Immature natural killer cell (primary cell): ENCODE data around the gene PPP1R12C. TPM values are rescaled to one million over a fixed set of nuclear protein-coding genes. Genes with fewer than 3 reads are reported as not detected.
A peak's percentile ranks its signal among the peaks of the same experiment; 100 is the strongest.

Source experiments
- DNase-seq, 3 donors: peaks; one replicate each; pipeline ENCODE4 v3.0.0; 2022; ENCODE audit warnings: mixed read lengths in 1 of 3
- H3K27ac Mint-ChIP-seq, 6 donors: one replicate each; pipeline ENCODE4 v1.8.0; 2020; ENCODE audit warnings: mixed read lengths in 6 of 6, mild to moderate bottlenecking in 5 of 6, inconsistent platforms in 4 of 6, moderate library complexity in 3 of 6
- H3K27me3 Mint-ChIP-seq, 3 donors: one replicate each; pipeline ENCODE4 v1.8.0; 2020 to 2021; ENCODE audit warnings: low read depth in 3 of 3, mild to moderate bottlenecking in 3 of 3, mixed read lengths in 3 of 3, moderate library complexity in 3 of 3, inconsistent platforms in 1 of 3
- H3K36me3 Mint-ChIP-seq, 3 donors: one replicate each; pipeline ENCODE4 v1.8.0; 2020; ENCODE audit warnings: mixed read lengths in 3 of 3, inconsistent platforms in 2 of 3, mild to moderate bottlenecking in 2 of 3
- H3K4me1 Mint-ChIP-seq, 2 donors: one replicate each; pipeline ENCODE4 v1.8.0; 2020; ENCODE audit warnings: inconsistent platforms in 2 of 2, mild to moderate bottlenecking in 2 of 2, mixed read lengths in 2 of 2, moderate library complexity in 1 of 2
- H3K4me3 Mint-ChIP-seq, 5 donors: one replicate each; pipeline ENCODE4 v1.8.0; 2020; ENCODE audit warnings: mild to moderate bottlenecking in 5 of 5, mixed read lengths in 5 of 5, inconsistent platforms in 3 of 5, moderate library complexity in 3 of 5
- H3K9me3 Mint-ChIP-seq, 6 donors: one replicate each; pipeline ENCODE4 v1.8.0; 2020; ENCODE audit warnings: mild to moderate bottlenecking in 6 of 6, mixed read lengths in 6 of 6, inconsistent platforms in 4 of 6, moderate library complexity in 3 of 6
- polyA plus RNA-seq, 3 donors: library from polyadenylated mRNA; unstranded; fragments of 300-500 nt; fragmentation: Illumina TruSeq; gene quantifications; one replicate each; pipeline ENCODE4 v1.2.3, GENCODE V29; 2021

PPP1R12C gene
- polyA plus RNA-seq, 3 donors from 2014 or later, result 0.63 to 8.5 (median 3.5) TPM

DNA sequence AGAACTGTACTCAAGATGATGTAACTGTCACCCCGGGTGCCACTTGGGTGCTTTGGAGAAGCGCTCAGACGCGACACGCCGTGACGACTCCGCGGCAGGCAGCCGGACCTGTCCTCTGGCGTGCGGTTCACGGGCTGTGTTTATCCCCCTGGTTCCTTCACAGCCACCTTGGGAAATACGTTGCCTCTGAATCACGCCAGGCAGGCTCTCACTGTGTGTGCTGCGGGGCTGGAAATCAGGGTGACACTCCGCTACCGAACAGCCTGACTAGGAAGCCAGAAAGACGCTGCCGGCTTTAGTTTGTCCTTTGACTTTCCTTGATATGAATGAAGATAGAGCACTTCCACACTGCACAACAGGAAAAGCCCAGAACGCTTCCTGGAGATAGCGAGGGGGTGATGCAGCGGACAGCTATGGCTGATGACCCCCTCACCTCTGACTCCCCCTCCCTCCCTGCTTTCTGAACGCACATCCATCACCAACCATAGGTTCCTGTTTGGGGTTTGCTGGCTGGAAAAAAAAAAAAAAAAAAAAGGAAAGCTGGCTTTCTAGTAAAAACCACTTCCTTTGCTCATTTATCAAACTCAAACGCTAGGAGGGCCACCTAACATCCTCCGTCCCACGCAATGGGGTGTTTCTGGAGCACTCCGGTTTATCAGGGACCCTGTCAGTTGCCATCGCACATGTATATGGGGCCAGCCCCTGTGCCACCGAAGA is 75.7 kb downstream of the PPP1R12C start:
- Mint-ChIP-seq H3K27me3 (peaks cover 0 to 2% (median 2%) of the 10 kb centered on the region in 3 donors), H3K4me1 (peaks cover 27 to 34% of the 10 kb centered on the region in 2 donors), H3K9me3 (no peaks in the 10 kb centered on the region), H3K27ac (peak overlapping the region; percentile 49 to 86 (median 80)), H3K36me3 (peaks cover 0 to 5% (median 2%) of the 10 kb centered on the region in 3 donors), H3K4me3 (peak overlapping the region; percentile 60 to 86 (median 82))
- DNase-seq, result peak in 2 of 3 donors; percentile 8 to 14

DNA sequence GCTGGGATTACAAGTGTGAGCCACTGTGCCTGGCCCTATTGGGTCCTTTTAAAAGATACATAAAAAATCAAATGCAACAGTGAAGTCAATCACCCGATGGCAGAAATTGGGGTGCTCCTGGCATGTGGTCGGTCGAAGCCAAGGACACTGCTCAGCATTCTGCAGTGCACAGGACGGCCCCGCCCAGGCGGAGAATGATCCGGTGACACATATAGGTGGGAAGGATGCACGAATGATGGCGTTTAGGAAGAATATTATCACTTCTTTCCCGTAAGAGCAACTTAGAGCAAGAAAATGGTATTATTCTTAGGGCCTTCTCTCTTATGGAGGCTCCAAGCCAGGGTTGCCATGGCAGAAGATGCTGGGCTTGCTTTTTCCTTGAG is 76.2 kb downstream of the PPP1R12C start:
- Mint-ChIP-seq H3K27ac (peak overlapping the region; percentile 19 to 86 (median 74)), H3K4me1 (peaks cover 28 to 34% of the 10 kb centered on the region in 2 donors), H3K4me3 (peak overlapping the region; percentile 60 to 86 (median 82)), H3K27me3 (peaks cover 0 to 4% (median 2%) of the 10 kb centered on the region in 3 donors), H3K9me3 (no peaks in the 10 kb centered on the region), H3K36me3 (peaks cover 0 to 5% (median 2%) of the 10 kb centered on the region in 3 donors)
- no peak for DNase-seq

Other genes with a start within 250 kb of the PPP1R12C start
- gene FCAR, start 243.4 kb downstream of the PPP1R12C start, polyA plus RNA-seq, result under 1 TPM in 1 of 3 donors, not detected in 2; 0.46 TPM
- gene NCR1, start 211.5 kb downstream of the PPP1R12C start, polyA plus RNA-seq, result 100 to 1,000 TPM in 1 of 3 donors, 10 to 100 TPM in 2; 34.1 to 146 (median 61.1) TPM
- 1 to 10 TPM in 1 of 3 donors, under 1 TPM in 1, not detected in 1; 0.27 to 2.0 TPM for gene NLRP7, start 170.1 kb downstream of the PPP1R12C start, polyA plus RNA-seq
- gene NLRP2, start 151.3 kb downstream of the PPP1R12C start, polyA plus RNA-seq, result 10 to 100 TPM in 1 of 3 donors, 1 to 10 TPM in 2; 1.9 to 18.7 (median 4.4) TPM
- under 1 TPM in 2 of 3 donors, not detected in 1; 0.64 to 0.78 TPM for gene GP6, start 79.4 kb downstream of the PPP1R12C start, polyA plus RNA-seq
- gene RDH13, start 54.5 kb downstream of the PPP1R12C start, polyA plus RNA-seq, result 10 to 100 TPM in 1 of 3 donors, 1 to 10 TPM in 2; 4.2 to 17.0 (median 4.5) TPM
- 1 to 10 TPM; 4.5 to 7.3 (median 6.4) TPM for gene EPS8L1, start 41.8 kb downstream of the PPP1R12C start, polyA plus RNA-seq
- gene TNNT1, start 31.6 kb upstream of the PPP1R12C start, polyA plus RNA-seq, result not detected
- gene TNNI3, start 40.1 kb upstream of the PPP1R12C start, polyA plus RNA-seq, result 1 to 10 TPM in 1 of 3 donors, not detected in 2; 1.5 TPM
- gene DNAAF3, start 49.0 kb upstream of the PPP1R12C start, polyA plus RNA-seq, result not detected
- under 1 TPM in 2 of 3 donors, not detected in 1; 0.55 to 0.96 TPM for gene SYT5, start 62.7 kb upstream of the PPP1R12C start, polyA plus RNA-seq
- gene PTPRH, start 91.9 kb upstream of the PPP1R12C start, polyA plus RNA-seq, result not detected
- gene TMEM86B, start 111.1 kb upstream of the PPP1R12C start, polyA plus RNA-seq, result 1 to 10 TPM in 1 of 3 donors, under 1 TPM in 1, not detected in 1; 0.59 to 2.4 TPM
- gene PPP6R1, start 141.4 kb upstream of the PPP1R12C start, polyA plus RNA-seq, result 100 to 1,000 TPM in 1 of 3 donors, 10 to 100 TPM in 2; 43.1 to 123 (median 47.9) TPM
- gene HSPBP1, start 162.5 kb upstream of the PPP1R12C start, polyA plus RNA-seq, result 10 to 100 TPM; 42.6 to 46.7 (median 46.3) TPM
- not detected for gene BRSK1, start 166.4 kb upstream of the PPP1R12C start, polyA plus RNA-seq
- not detected for gene TMEM150B, start 207.7 kb upstream of the PPP1R12C start, polyA plus RNA-seq
- 1 to 10 TPM in 2 of 3 donors, under 1 TPM in 1; 0.79 to 2.2 (median 2.1) TPM for gene KMT5C, start 222.2 kb upstream of the PPP1R12C start, polyA plus RNA-seq
- under 1 TPM in 1 of 3 donors, not detected in 2; 0.16 TPM for gene COX6B2, start 237.1 kb upstream of the PPP1R12C start, polyA plus RNA-seq
- not detected for gene GARIN5B, start 245.6 kb upstream of the PPP1R12C start, polyA plus RNA-seq